Glutamatergic neuron (in vitro differentiated cells): ENCODE results near the gene KRT78. TPM values are rescaled to one million over a fixed set of nuclear protein-coding genes. Genes with fewer than 3 reads are reported as not detected.

Experiments used
- DNase-seq: peaks from one replicate; pipeline ENCODE4 v3.0.0; 2022
- H3K27ac Mint-ChIP-seq: one replicate; pipeline ENCODE4 v1.8.0; 2020; ENCODE audit warnings: mild to moderate bottlenecking, mixed read lengths, inconsistent platforms; ENCODE audit not compliant: unreplicated experiment
- H3K27me3 Mint-ChIP-seq: one replicate; pipeline ENCODE4 v1.8.0; 2020; ENCODE audit warnings: mild to moderate bottlenecking, moderate library complexity, mixed read lengths, inconsistent platforms; ENCODE audit not compliant: unreplicated experiment
- H3K36me3 Mint-ChIP-seq: one replicate; pipeline ENCODE4 v1.8.0; 2020; ENCODE audit warnings: mild to moderate bottlenecking, mixed read lengths, inconsistent platforms; ENCODE audit not compliant: unreplicated experiment
- H3K4me1 Mint-ChIP-seq: one replicate; pipeline ENCODE4 v1.8.0; 2020; ENCODE audit warnings: mild to moderate bottlenecking, low read depth, mixed read lengths, inconsistent platforms; ENCODE audit not compliant: unreplicated experiment
- H3K4me3 Mint-ChIP-seq: one replicate; pipeline ENCODE4 v1.8.0; 2020; ENCODE audit warnings: mild to moderate bottlenecking, mixed read lengths, inconsistent platforms; ENCODE audit not compliant: unreplicated experiment
- H3K9me3 Mint-ChIP-seq: one replicate; pipeline ENCODE4 v1.8.0; 2020; ENCODE audit warnings: mild to moderate bottlenecking, moderate library complexity, mixed read lengths, inconsistent platforms; ENCODE audit not compliant: unreplicated experiment
- total RNA-seq: library from RNA; stranded (reverse); fragmentation: NEBNext Ultra II Directional; extraction: Animal tissue kit (Norgen Biotek cat#: 25700); gene quantifications from one replicate; pipeline ENCODE4 v1.2.1, GENCODE V29; 2021; ENCODE audit not compliant: unreplicated experiment
- TF ChIP-seq, protein P1 (sequence below): fragments of 200-600 bp; sonication (generic); IDR thresholded peaks from one replicate; pipeline ENCODE4 v1.5.0; 2021; ENCODE audit not compliant: partially characterized antibody, unreplicated experiment

KRT78 gene
- total RNA-seq, 1 donor from 2014 or later = not detected

DNA sequence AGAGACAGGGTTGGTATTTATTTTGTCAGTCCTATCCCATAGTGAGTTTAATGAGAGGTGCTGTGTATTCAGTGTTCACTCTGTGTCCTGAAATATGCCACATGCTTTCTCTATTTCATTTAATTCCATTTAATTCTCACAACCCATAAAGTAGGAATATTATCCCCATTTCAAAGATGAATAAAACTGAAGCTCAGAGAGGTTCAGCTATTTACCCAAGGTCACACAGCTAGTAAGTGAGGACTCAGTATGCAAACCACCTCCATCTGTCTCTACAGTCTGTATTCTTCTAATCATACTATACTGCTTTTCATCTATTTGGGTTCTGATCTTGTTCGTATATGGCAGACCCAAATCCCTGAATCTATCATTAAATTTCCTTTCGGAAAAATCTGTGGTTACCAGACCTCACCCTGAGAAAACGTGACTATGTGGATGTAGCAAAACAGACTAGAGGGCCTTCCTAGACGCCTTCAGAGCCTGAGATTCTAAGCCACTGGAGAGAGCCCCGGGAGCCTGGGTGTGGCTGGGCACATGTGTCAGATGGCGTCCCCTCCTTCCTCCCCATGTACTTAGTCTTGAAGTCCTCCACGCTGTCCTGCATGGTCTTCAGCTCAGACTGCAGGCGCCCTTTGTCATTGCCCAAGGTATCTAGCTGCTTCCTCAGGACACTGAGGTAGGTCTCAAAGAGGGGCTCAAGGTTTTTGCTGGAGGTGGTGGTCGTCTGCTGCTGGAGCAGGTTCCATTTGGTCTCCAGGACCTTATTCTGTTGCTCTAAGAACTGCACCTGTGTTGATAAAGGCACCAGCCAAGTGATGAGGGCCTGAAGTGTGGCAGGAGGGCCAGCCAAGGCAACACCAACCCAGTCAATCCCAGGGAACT is 37.4 kb downstream of the KRT78 start:
- H3K27ac Mint-ChIP-seq = no peak overlapping the region
- H3K9me3 Mint-ChIP-seq = peaks cover 2% of the 10 kb centered on the region
- peaks cover 6% of the 10 kb centered on the region for H3K27me3 Mint-ChIP-seq
- TF ChIP-seq, protein P1, sequence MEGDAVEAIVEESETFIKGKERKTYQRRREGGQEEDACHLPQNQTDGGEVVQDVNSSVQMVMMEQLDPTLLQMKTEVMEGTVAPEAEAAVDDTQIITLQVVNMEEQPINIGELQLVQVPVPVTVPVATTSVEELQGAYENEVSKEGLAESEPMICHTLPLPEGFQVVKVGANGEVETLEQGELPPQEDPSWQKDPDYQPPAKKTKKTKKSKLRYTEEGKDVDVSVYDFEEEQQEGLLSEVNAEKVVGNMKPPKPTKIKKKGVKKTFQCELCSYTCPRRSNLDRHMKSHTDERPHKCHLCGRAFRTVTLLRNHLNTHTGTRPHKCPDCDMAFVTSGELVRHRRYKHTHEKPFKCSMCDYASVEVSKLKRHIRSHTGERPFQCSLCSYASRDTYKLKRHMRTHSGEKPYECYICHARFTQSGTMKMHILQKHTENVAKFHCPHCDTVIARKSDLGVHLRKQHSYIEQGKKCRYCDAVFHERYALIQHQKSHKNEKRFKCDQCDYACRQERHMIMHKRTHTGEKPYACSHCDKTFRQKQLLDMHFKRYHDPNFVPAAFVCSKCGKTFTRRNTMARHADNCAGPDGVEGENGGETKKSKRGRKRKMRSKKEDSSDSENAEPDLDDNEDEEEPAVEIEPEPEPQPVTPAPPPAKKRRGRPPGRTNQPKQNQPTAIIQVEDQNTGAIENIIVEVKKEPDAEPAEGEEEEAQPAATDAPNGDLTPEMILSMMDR = no peak
- no peaks in the 10 kb centered on the region for H3K4me1 Mint-ChIP-seq
- no peak overlapping the region for H3K4me3 Mint-ChIP-seq
- no peak for DNase-seq
- no peaks in the 10 kb centered on the region for H3K36me3 Mint-ChIP-seq

DNA sequence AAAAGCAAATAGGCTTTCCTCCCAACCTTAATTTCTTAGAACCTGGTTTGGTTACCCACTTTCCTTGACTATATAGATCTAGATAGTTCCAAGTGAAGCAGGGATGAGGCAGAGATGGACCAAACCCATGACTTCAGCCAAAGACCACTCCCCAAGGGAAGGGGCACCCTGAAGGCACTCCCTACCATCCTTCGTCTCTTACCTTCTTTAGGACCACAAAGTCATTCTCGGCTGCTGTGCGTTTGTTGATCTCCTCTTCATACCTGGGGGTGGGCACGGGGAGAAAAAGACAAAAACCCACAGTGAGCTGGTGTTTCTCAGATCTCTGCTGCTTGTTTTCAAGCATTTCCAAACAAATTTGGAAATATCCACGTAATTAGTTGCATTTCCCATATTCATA is 38.2 kb downstream of the KRT78 start:
- Mint-ChIP-seq H3K4me3 (no peak overlapping the region), H3K27me3 (peaks cover 8% of the 10 kb centered on the region), H3K27ac (no peak overlapping the region), H3K9me3 (peaks cover 2% of the 10 kb centered on the region), H3K36me3 (no peaks in the 10 kb centered on the region), H3K4me1 (no peaks in the 10 kb centered on the region)
- TF ChIP-seq, protein P1 = no peak
- no peak for DNase-seq

- TF ChIP-seq, protein P1 = no peak
- no peak for DNase-seq
- Mint-ChIP-seq H3K27ac (no peak overlapping the region), H3K4me1 (no peaks in the 10 kb centered on the region), H3K9me3 (peaks cover 3% of the 10 kb centered on the region), H3K36me3 (no peaks in the 10 kb centered on the region), H3K4me3 (no peak overlapping the region), H3K27me3 (peaks cover 6% of the 10 kb centered on the region)
Measured at GRCh38 chr12:52809166-52809565, 39.6 kb downstream of the KRT78 start.

- Mint-ChIP-seq H3K4me3 (no peak overlapping the region), H3K36me3 (no peaks in the 10 kb centered on the region)
- TF ChIP-seq, protein P1 = no peak
Measured at GRCh38 chr12:52808573-52809160, 40.1 kb downstream of the KRT78 start.

More at GRCh38 chr12:52808573-52809160, 40.1 kb downstream of the KRT78 start:
- Mint-ChIP-seq H3K27me3 (peaks cover 5% of the 10 kb centered on the region), H3K4me1 (no peaks in the 10 kb centered on the region), H3K9me3 (peaks cover 3% of the 10 kb centered on the region), H3K27ac (no peak overlapping the region)
- DNase-seq = no peak
